A549 (cell line): ENCODE measurements around the gene POLQ. TPM values are rescaled to one million over a fixed set of nuclear protein-coding genes. Genes with fewer than 3 reads are reported as not detected.
A peak's percentile ranks its signal among the peaks of the same experiment; 100 is the strongest.

Experiments
- ATAC-seq, 2 experiments: fragments of 200-7000 bp in 1 of 2; fragments of >200 bp in 1 of 2; cut with Nextera tagmentation in 1 of 2; cut with Tn5 transposase in 1 of 2; 3 replicates each; pipeline versions ENCODE4 v1.8.0 to v1.9.1; 2018 to 2020; ENCODE audit warnings: mild to moderate bottlenecking in 1 of 2, moderate library complexity in 1 of 2
- CTCF ChIA-PET: fragments of 300-600 bp; sonication (Branson Sonifier 250); formaldehyde crosslinking; extraction: SDS; loops from one replicate; lab custom pipeline; 2021; ENCODE audit warnings: antibody characterized with exemption, inconsistent platforms; lab: Yijun Ruan, JAX
- POLR2A ChIA-PET: fragments of 350-600 bp; formaldehyde crosslinking; extraction: SDS; loops from one replicate; lab custom pipeline; 2021; ENCODE audit warnings: antibody characterized with exemption, inconsistent platforms; lab: Yijun Ruan, JAX
- DNase-seq, 2 experiments: peaks; one replicate each; pipeline versions ENCODE4 v3.0.0 to v3.0.0-alpha.2; 2011 to 2016; ENCODE audit warnings: low read depth in 1 of 2, low spot score in 1 of 2
- FAIRE-seq: peaks from 2 replicates; lab custom pipeline; 2011; peaks lifted over from hg19 to GRCh38; lab: Jason Lieb, UNC
- H3K27ac ChIP-seq, 2 experiments: fragments of >200 bp; sonication (Bioruptor Twin); formaldehyde crosslinking; 3 replicates each; pipeline ENCODE4 v1.5.1; 2016 to 2017
- H3K4me1 ChIP-seq: fragments of >200 bp; sonication (Bioruptor Twin); formaldehyde crosslinking; 3 replicates; pipeline ENCODE4 v1.6.1; 2016
- H3K4me2 ChIP-seq: fragments of >200 bp; sonication (Bioruptor Twin); formaldehyde crosslinking; 3 replicates; pipeline ENCODE4 v1.6.1; 2016
- H3K4me3 ChIP-seq: fragments of >200 bp; sonication (Bioruptor Twin); formaldehyde crosslinking; 3 replicates; pipeline ENCODE4 v1.5.1; 2016
- H3K9me3 ChIP-seq: fragments of >200 bp; sonication (Bioruptor Twin); formaldehyde crosslinking; 3 replicates; pipeline ENCODE4 v1.6.1; 2016
- CBX8 ChIP-seq: fragments of 200-600 bp; sonication (generic); IDR thresholded peaks from 2 replicates; pipeline ENCODE4 v1.6.1; 2016
- CTCF ChIP-seq: fragments of >200 bp; sonication (Bioruptor Twin); formaldehyde crosslinking; IDR thresholded peaks from 3 replicates; pipeline ENCODE4 v1.5.1; 2016
- ELK1 ChIP-seq: fragments of 150-350 bp; IDR thresholded peaks from 2 replicates; pipeline ENCODE4 v1.6.1; 2014; ENCODE audit warnings: low read depth, mild to moderate bottlenecking, low read length
- EP300 ChIP-seq, 2 experiments: fragments of >200 bp; sonication (Bioruptor Twin); formaldehyde crosslinking; IDR thresholded peaks; 2 replicates in 1 of 2; 3 replicates in 1 of 2; pipeline ENCODE4 v1.6.1; 2016 to 2017
- ESRRA ChIP-seq: fragments of 150-350 bp; IDR thresholded peaks from 2 replicates; pipeline ENCODE4 v1.6.1; 2014; ENCODE audit warnings: mild to moderate bottlenecking, low read length, borderline replicate concordance
- FOSL2 ChIP-seq, 2 experiments: fragments of 450-650 bp in 1 of 2; fragments of >200 bp in 1 of 2; sonication (Bioruptor Twin) in 1 of 2; formaldehyde crosslinking; IDR thresholded peaks; 2 replicates each; pipeline versions ENCODE4 v1.5.0 to v1.6.1; 2016 to 2020; ENCODE audit warnings: mild to moderate bottlenecking in 1 of 2, moderate library complexity in 1 of 2
- HDAC2 ChIP-seq: fragments of 200-600 bp; sonication (generic); IDR thresholded peaks from 2 replicates; pipeline ENCODE4 v1.6.1; 2016
- JUNB ChIP-seq: fragments of >200 bp; sonication (Bioruptor Twin); formaldehyde crosslinking; IDR thresholded peaks from 2 replicates; pipeline ENCODE4 v1.6.1; 2016
- KDM1A ChIP-seq: fragments of 200-600 bp; sonication (generic); IDR thresholded peaks from 2 replicates; pipeline ENCODE4 v1.6.1; 2016; ENCODE audit warnings: low read depth, mild to moderate bottlenecking
- MAFK ChIP-seq: fragments of 450-650 bp; IDR thresholded peaks from 2 replicates; pipeline ENCODE4 v1.6.1; 2014; ENCODE audit not compliant: partially characterized antibody
- MAZ ChIP-seq: fragments of 150-350 bp; IDR thresholded peaks from 2 replicates; pipeline ENCODE4 v1.6.1; 2014; ENCODE audit warnings: antibody characterized with exemption, low read depth, low read length, borderline replicate concordance
- NPAS2 ChIP-seq: fragments of 250-450 bp; sonication (Bioruptor Pico); IDR thresholded peaks from 2 replicates; pipeline ENCODE4 v1.8.0; 2022; ENCODE audit warnings: mild to moderate bottlenecking, moderate library complexity, borderline replicate concordance
- NR3C1 ChIP-seq: fragments of >200 bp; sonication (Bioruptor Twin); formaldehyde crosslinking; IDR thresholded peaks from 3 replicates; pipeline ENCODE4 v1.6.1; 2017
- POLR2AphosphoS2 ChIP-seq: conservative IDR thresholded peaks from 2 replicates; pipeline ENCODE4 v1.6.1; 2012; ENCODE audit warnings: low read length, improper control_type of control experiment, inconsistent platforms
- RCOR1 ChIP-seq: fragments of 150-350 bp; IDR thresholded peaks from 2 replicates; pipeline ENCODE4 v1.6.1; 2014; ENCODE audit warnings: antibody characterized with exemption, low read length, low read depth
- REST ChIP-seq: fragments of 200-600 bp; sonication (generic); IDR thresholded peaks from 2 replicates; pipeline ENCODE4 v1.6.1; 2016; ENCODE audit warnings: antibody characterized with exemption, mild to moderate bottlenecking, moderate library complexity
- RFX5 ChIP-seq: fragments of 450-650 bp; IDR thresholded peaks from 2 replicates; pipeline ENCODE4 v1.7.1; 2014; ENCODE audit warnings: antibody characterized with exemption, mild to moderate bottlenecking, moderate library complexity
- TP53 ChIP-seq: fragments of 250-450 bp; sonication (Bioruptor Pico); IDR thresholded peaks from 2 replicates; pipeline ENCODE4 v1.5.0; 2021; ENCODE audit warnings: mild to moderate bottlenecking, moderate library complexity
- USF2 ChIP-seq: fragments of 450-650 bp; IDR thresholded peaks from 2 replicates; pipeline ENCODE4 v1.6.1; 2014; ENCODE audit warnings: antibody characterized with exemption
- ZC3H11A ChIP-seq: fragments of 450-650 bp; IDR thresholded peaks from 2 replicates; pipeline ENCODE4 v1.6.1; 2014; ENCODE audit warnings: antibody characterized with exemption, mild to moderate bottlenecking
- WGBS: methylation state at CpG from one replicate; pipeline ENCODE4 v1.1.6; 2017; ENCODE audit errors: missing lambda C conversion rate; 5-methylcytosine and 5-hydroxymethylcytosine counted together
- polyA plus RNA-seq, 4 experiments: library from polyadenylated mRNA; depleted of rRNA in 3 of 4; stranded (reverse); fragments of >200 nt; fragmentation: RNase III in 1 of 4; extraction: RNeasy Plus Mini Kit Qiagen cat#74134 plus additional on column Dnase treatment in 1 of 4; gene quantifications; 2 replicates in 3 of 4; 3 replicates in 1 of 4; pipeline ENCODE4 v1.2.3, GENCODE V29; 2011 to 2017

The POLQ gene
- polyA plus RNA-seq, 2 of the 4 experiments (the other 2 are of a cell fraction): 9.9 to 12.4 TPM

GRCh38 chr3:121482660-121483059 lies 63.1 kb downstream of the POLQ start:
- DNase-seq (peak; percentile 33 to 34), FAIRE-seq (no peak), ATAC-seq (peak; percentile 80 to 92)
- Histone ChIP-seq H3K9me3 (no peaks in the 10 kb centered on the region), H3K4me2 (peak overlapping the region; percentile 48), H3K4me1 (peaks cover 17% of the 10 kb centered on the region; the same call in 2 of the 3 replicates), H3K27ac (peak overlapping the region; percentile 36 to 65; a peak in 4 of 6 replicates), H3K4me3 (no peak overlapping the region)
- ChIA-PET CTCF (interaction anchor here (1.5 kb wide), 1 partner anchor 47 kb away, joined by 4 read pairs; no protein-coding TSS in a partner anchor), POLR2A (no interaction called here)
- TF ChIP-seq FOSL2 (IDR thresholded peaks at IDR 0.05) (0 out of 2 replicates have a peak, but pooled peaks have one; percentile 60), FOSL2 (CRISPR knock-in tag; IDR thresholded peaks at IDR 0.05) (peak; percentile 74), JUNB (0 out of 2 replicates have a peak, but pooled peaks have one; percentile 35), ESRRA (no peak), NPAS2 (CRISPR knock-in tag) (no peak), ZC3H11A (no peak), EP300 (IDR thresholded peaks at IDR 0.05) (no peak), MAFK (no peak), NR3C1 (no peak), REST (no peak), RFX5 (no peak), HDAC2 (no peak), CBX8 (no peak)
- 11% methylated on average over 1 of the region's 1 CpG for WGBS

GRCh38 chr3:121481106-121481880 lies 64.5 kb downstream of the POLQ start:
- Histone ChIP-seq H3K27ac (peak overlapping the region in 1 of 2 experiments; percentile 26; a peak in 2 of 6 replicates), H3K4me3 (no peak overlapping the region), H3K4me1 (peaks cover 17% of the 10 kb centered on the region; the same call in 2 of the 3 replicates), H3K9me3 (no peaks in the 10 kb centered on the region), H3K4me2 (no peak overlapping the region)
- no peak for ATAC-seq
- 86% methylated on average over 3 of the region's 3 CpGs for WGBS
- no peak for FAIRE-seq
- DNase-seq: no peak
- CTCF ChIA-PET: interaction anchor here (1.2 to 1.5 kb wide), 2 partner anchors 48 to 65 kb away, joined by 3 to 4 read pairs; partner anchors contain the start of gene POLQ
- POLR2A ChIA-PET: no interaction called here
- TF ChIP-seq KDM1A: no peak
- TF ChIP-seq MAZ: no peak
- TF ChIP-seq NR3C1: no peak
- no peak for TF ChIP-seq TP53
- no peak for TF ChIP-seq ELK1
- TF ChIP-seq RCOR1: no peak
- TF ChIP-seq MAFK: no peak
- no peak for TF ChIP-seq CTCF
- no peak for TF ChIP-seq POLR2AphosphoS2
- TF ChIP-seq USF2: no peak
- TF ChIP-seq, all 56 proteins: peak for 0
